GM12878 (cell line): ENCODE results near the gene ATP13A2. TPM values are rescaled to one million over a fixed set of nuclear protein-coding genes. Genes with fewer than 3 reads are reported as not detected.

Source experiments
- ATAC-seq: fragments of 200-7000 bp; cut with Tn5 transposase; 3 replicates; pipeline ENCODE4 v1.9.1; 2020; ENCODE audit warnings: mild to moderate bottlenecking, moderate library complexity
- Bru-seq: library from RNA; stranded (reverse); fragments of 400-500 nt; gene quantifications from one replicate; lab custom pipeline; 2021; lab: Mats Ljungman, UMichigan
- BruChase-seq, 2 experiments: library from RNA; stranded (reverse); fragments of 400-500 nt; gene quantifications; one replicate each; lab custom pipeline; 2021; lab: Mats Ljungman, UMichigan
- BruUV-seq: library from RNA; stranded (reverse); fragments of 400-500 nt; replicated peaks from 2 replicates; lab custom pipeline; 2021; lab: Mats Ljungman, UMichigan
- CTCF ChIA-PET: fragments of 300-600 bp; sonication (Branson Sonifier 250); formaldehyde crosslinking; extraction: SDS; loops from one replicate; lab custom pipeline; 2021; ENCODE audit warnings: inconsistent platforms; lab: Yijun Ruan, JAX
- POLR2A ChIA-PET: fragments of 350-600 bp; formaldehyde crosslinking; extraction: SDS; loops from one replicate; lab custom pipeline; 2021; ENCODE audit warnings: inconsistent platforms; lab: Charles Lee
- RAD21 ChIA-PET: fragments of 300-600 bp; sonication (Branson Sonifier 250); formaldehyde crosslinking; loops from one replicate; lab custom pipeline; 2023; ENCODE audit warnings: antibody characterized with exemption; ENCODE audit not compliant: unreplicated experiment; lab: Charles Lee
- SMC1A ChIA-PET: fragments of 300-600 bp; sonication (Branson Sonifier 250); formaldehyde crosslinking; loops from one replicate; lab custom pipeline; 2023; ENCODE audit not compliant: unreplicated experiment, uncharacterized antibody; lab: Charles Lee
- DNase-seq: peaks from one replicate; pipeline ENCODE4 v3.0.0-alpha.2; 2011; ENCODE audit warnings: low read depth, low spot score
- FAIRE-seq: peaks from 3 replicates; lab custom pipeline; 2011; peaks lifted over from hg19 to GRCh38; lab: Jason Lieb, UNC
- H2AFZ ChIP-seq: 2 replicates; pipeline ENCODE4 v1.6.0; 2011; ENCODE audit warnings: low read depth, low read length, control low read depth; ENCODE audit not compliant: control insufficient read depth
- H3K27ac ChIP-seq: 2 replicates; pipeline ENCODE4 v1.5.1; 2011; ENCODE audit warnings: control low read depth; ENCODE audit not compliant: control insufficient read depth, insufficient read depth
- H3K27me3 ChIP-seq, 2 experiments: replicated peaks in 1 of 2; 2 replicates each; pipeline versions ENCODE4 v1.6.0 to v1.6.1; 2011; ENCODE audit warnings: low read length in 1 of 2; ENCODE audit not compliant: control insufficient read depth in 2 of 2, insufficient read depth in 2 of 2
- H3K36me3 ChIP-seq, 2 experiments: 2 replicates each; pipeline ENCODE4 v1.5.1; 2011; ENCODE audit warnings: low read length in 1 of 2; ENCODE audit not compliant: control insufficient read depth in 2 of 2, insufficient read depth in 2 of 2
- H3K4me1 ChIP-seq: 2 replicates; pipeline ENCODE4 v1.6.1; 2011; ENCODE audit warnings: mild to moderate bottlenecking, low read length, moderate library complexity, mixed read lengths; ENCODE audit not compliant: control insufficient read depth, insufficient read depth
- H3K4me2 ChIP-seq: 2 replicates; pipeline ENCODE4 v1.6.0; 2011; ENCODE audit warnings: control low read depth; ENCODE audit not compliant: control insufficient read depth, insufficient read depth
- H3K4me3 ChIP-seq: fragments of 200-600 bp; sonication (generic); 2 replicates; pipeline ENCODE4 v1.5.1; 2016
- H3K79me2 ChIP-seq: 2 replicates; pipeline ENCODE4 v1.6.0; 2011; ENCODE audit warnings: low read length; ENCODE audit not compliant: control insufficient read depth, insufficient read depth
- H3K9ac ChIP-seq: 2 replicates; pipeline ENCODE4 v1.8.0; 2011; ENCODE audit warnings: low read length, control low read depth, mixed read lengths; ENCODE audit not compliant: control insufficient read depth, insufficient read depth
- H3K9me3 ChIP-seq: replicated peaks from 3 replicates; pipeline ENCODE4 v1.5.1; 2011; ENCODE audit warnings: mild to moderate bottlenecking, low read length; ENCODE audit not compliant: control insufficient read depth, insufficient read depth
- H4K20me1 ChIP-seq: 2 replicates; pipeline ENCODE4 v1.6.0; 2011; ENCODE audit not compliant: control insufficient read depth, insufficient read depth
- ATF2 ChIP-seq: IDR thresholded peaks from 2 replicates; pipeline ENCODE4 v1.6.1; 2012; ENCODE audit warnings: low read length, inconsistent platforms
- BRCA1 ChIP-seq: IDR thresholded peaks from 2 replicates; pipeline ENCODE4 v1.6.1; 2011; ENCODE audit warnings: low read depth, low read length, improper control_type of control experiment
- CBX5 ChIP-seq: sonication (generic); IDR thresholded peaks from 2 replicates; pipeline ENCODE4 v1.6.1; 2016; ENCODE audit warnings: low read depth, moderate library complexity, mild to moderate bottlenecking, inconsistent platforms
- CEBPB ChIP-seq, 2 experiments: fragments of 150-350 bp in 1 of 2; IDR thresholded peaks; 2 replicates each; pipeline ENCODE4 v1.6.1; 2012 to 2014; ENCODE audit warnings: low read depth in 2 of 2, low read length in 2 of 2, borderline replicate concordance in 1 of 2, inconsistent platforms in 1 of 2
- EED ChIP-seq: sonication (generic); IDR thresholded peaks from 2 replicates; pipeline ENCODE4 v1.6.1; 2016; ENCODE audit warnings: antibody characterized with exemption, low read depth
- EZH2 ChIP-seq: IDR thresholded peaks from 2 replicates; pipeline ENCODE4 v1.6.1; 2012; ENCODE audit warnings: low read depth, mild to moderate bottlenecking, control low read depth, inconsistent platforms, low read length, borderline replicate concordance; ENCODE audit not compliant: control insufficient read depth
- JUNB ChIP-seq: IDR thresholded peaks from 2 replicates; pipeline ENCODE4 v1.6.1; 2016; ENCODE audit warnings: antibody characterized with exemption, mild to moderate bottlenecking
- MAX ChIP-seq: IDR thresholded peaks from 2 replicates; pipeline ENCODE4 v1.6.1; 2012; ENCODE audit warnings: low read depth, low read length, improper control_type of control experiment
- MLLT1 ChIP-seq: fragments of 450-650 bp; IDR thresholded peaks from 2 replicates; pipeline ENCODE4 v1.6.1; 2016; ENCODE audit warnings: mild to moderate bottlenecking
- MYB ChIP-seq: fragments of 150-350 bp; IDR thresholded peaks from 2 replicates; pipeline ENCODE4 v1.6.1; 2014; ENCODE audit warnings: mild to moderate bottlenecking, low read depth, low read length, borderline replicate concordance
- NR2C2 ChIP-seq: IDR thresholded peaks from 2 replicates; pipeline ENCODE4 v1.6.1; 2011; ENCODE audit warnings: borderline replicate concordance, low read depth; ENCODE audit not compliant: control insufficient read depth, insufficient read length
- POLR2A ChIP-seq: IDR thresholded peaks from 2 replicates; pipeline ENCODE4 v1.6.1; 2011; ENCODE audit warnings: low read depth, mild to moderate bottlenecking, low read length
- SMAD5 ChIP-seq: IDR thresholded peaks from 2 replicates; pipeline ENCODE4 v1.6.1; 2016; ENCODE audit warnings: antibody characterized with exemption, low read depth
- SP1 ChIP-seq: IDR thresholded peaks from one replicate; pipeline ENCODE4 v1.6.1; 2011; ENCODE audit warnings: low read depth, low read length
- TAF1 ChIP-seq: IDR thresholded peaks from 2 replicates; pipeline ENCODE4 v1.6.1; 2011; ENCODE audit warnings: mild to moderate bottlenecking, low read depth, low read length, borderline replicate concordance
- TARDBP ChIP-seq: IDR thresholded peaks from 2 replicates; pipeline ENCODE4 v1.6.1; 2016; ENCODE audit warnings: borderline replicate concordance
- TCF7 ChIP-seq: IDR thresholded peaks from 2 replicates; pipeline ENCODE4 v1.6.1; 2014; ENCODE audit warnings: antibody characterized with exemption, borderline replicate concordance
- ZZZ3 ChIP-seq: IDR thresholded peaks from 2 replicates; pipeline ENCODE4 v1.6.1; 2011; ENCODE audit warnings: low read depth; ENCODE audit not compliant: control insufficient read depth, insufficient read length
- WGBS: methylation state at CpG from one replicate; pipeline ENCODE4 v1.1.6; 2016; ENCODE audit warnings: low lambda C conversion rate; ENCODE audit not compliant: insufficient replicate concordance, insufficient coverage; ENCODE audit errors: missing lambda C conversion rate; 5-methylcytosine and 5-hydroxymethylcytosine counted together
- in situ Hi-C: fragments of 300-500 bp; cut with MboI; formaldehyde crosslinking; loops from 9 replicates; pipeline ENCODE4 v1.14.3; 2018; ENCODE audit warnings: mixed read lengths
- intact Hi-C: fragments of 100-400 bp; cut with micrococcal nuclease; formaldehyde crosslinking; loops from one replicate; pipeline ENCODE4 v1.14.2; 2022; ENCODE audit not compliant: unreplicated experiment
- long read RNA-seq, 2 experiments: library from polyadenylated mRNA; unstranded; transcript quantifications; one replicate each; pipeline ENCODE4 v2.0.0, GENCODE V29; 2019 to 2020
- polyA minus RNA-seq, 3 experiments: library from RNA; depleted of rRNA, polyadenylated mRNA; stranded (reverse); fragments of >200 nt; gene quantifications; 2 replicates each; pipeline ENCODE4 v1.2.3, GENCODE V29; 2011
- polyA plus RNA-seq, 11 experiments: library from polyadenylated mRNA; depleted of rRNA in 4 of 11; unstranded in 6 of 11; stranded (reverse) in 5 of 11; fragments of >200 nt; fragmentation: Nextera tagmentation in 4 of 11; fragmentation: Illumina TruSeq in 1 of 11; extraction: Ambion mirVana in 4 of 11; extraction: Trizol in 1 of 11; gene quantifications; 1 replicate in 1 of 11; 2 replicates in 10 of 11; pipeline versions ENCODE4 v1.2.1 to v1.2.3, GENCODE V29; 2011 to 2016; ENCODE audit warnings: inconsistent platforms in 2 of 11, missing spikeins in 2 of 11, low read depth in 1 of 11
- total RNA-seq, 4 experiments: library from RNA; depleted of rRNA in 3 of 4; stranded (reverse); fragments of >200 nt in 3 of 4; fragmentation: Illumina TruSeq in 1 of 4; extraction: Trizol in 1 of 4; gene quantifications; 2 replicates each; pipeline versions ENCODE4 v1.2.1 to v1.2.3, GENCODE V29; 2013 to 2021

Gene ATP13A2
- total RNA-seq (2013; cell fraction: nucleolus; rRNA removed) = 43.4 and 49.5 TPM in 2 replicates
- total RNA-seq (2014; rRNA removed) = 14.1 and 20.3 TPM in 2 replicates
- total RNA-seq (2014; rRNA removed; fragmentation: Illumina TruSeq; extraction: Trizol) = 6.9 and 8.4 TPM in 2 replicates
- 23.9 and 30.5 TPM in 2 replicates for total RNA-seq (2021)
- polyA plus RNA-seq (2011; ENCODE audit: low read depth) = 5.8 TPM
- 3.1 and 6.0 TPM in 2 replicates for polyA plus RNA-seq (2011; rRNA removed)
- 13.5 and 14.9 TPM in 2 replicates for polyA plus RNA-seq (2011; cell fraction: cytosol; rRNA removed)
- 35.1 and 53.1 TPM in 2 replicates for polyA plus RNA-seq (2011; cell fraction: nucleus; rRNA removed)
- 12.8 and 15.0 TPM in 2 replicates for polyA plus RNA-seq (2012)
- polyA plus RNA-seq (2014; fragmentation: Illumina TruSeq; extraction: Trizol) = 1.6 and 7.6 TPM in 2 replicates
- under 1 TPM; 0.24 to 0.75 TPM for polyA plus RNA-seq (2014; fragmentation: Nextera tagmentation; extraction: Ambion mirVana)
- 21.4 and 23.3 TPM in 2 replicates for polyA plus RNA-seq (2014; rRNA removed)
- 10 to 100 TPM in 1 of 2 experiments, 1 to 10 TPM in 1; 4.2 to 19.3 TPM for polyA plus RNA-seq (2016; fragmentation: Nextera tagmentation; extraction: Ambion mirVana)
- polyA minus RNA-seq (2011; rRNA and poly(A)+ RNA removed) = 20.3 and 23.7 TPM in 2 replicates
- 11.9 and 15.8 TPM in 2 replicates for polyA minus RNA-seq (2011; cell fraction: cytosol; rRNA and poly(A)+ RNA removed)
- polyA minus RNA-seq (2011; cell fraction: nucleus; rRNA and poly(A)+ RNA removed) = 10.8 and 15.6 TPM in 2 replicates
- percentile 48 among the genes with signal in this experiment for Bru-seq, nascent RNA
- percentile 61 among the genes with signal in this experiment for BruChase-seq, experiment 1, labeled RNA remaining after a 6-hour chase
- BruChase-seq, experiment 2, labeled RNA remaining after a 2-hour chase = percentile 56 among the genes with signal in this experiment
- long read RNA-seq, experiment 1, partial matches to known transcripts = 0 of 1 reads
- long read RNA-seq, experiment 1, other reads (novel, unspliced or antisense) = 1 of 1 reads
- long read RNA-seq, experiment 2 = 0 reads

GRCh38 chr1:17011439-17012307 is at the start of gene ATP13A2:
Gene ATP13A2, minus strand, starts transcription at chr1:17011928. Its CDS starts 190 bp downstream, at chr1:17011738.
- no peak within 1 kb of the TSS for H3K27ac ChIP-seq
- no peaks in the 10 kb centered on the region for H3K36me3 ChIP-seq
- ChIA-PET CTCF (interaction anchor here (1.1 kb wide), 1 partner anchor 51 kb away, joined by 3 read pairs; no protein-coding TSS in a partner anchor), POLR2A (no interaction called here), SMC1A (no interaction called here), RAD21 (no interaction called here)
- intact Hi-C loops (no loop called here), in situ Hi-C loops (no loop called here)
- no peaks in the 10 kb centered on the region for H4K20me1 ChIP-seq
- peak within 1 kb of the TSS; percentile 78 for H2AFZ ChIP-seq
- H3K79me2 ChIP-seq = peaks cover 2% of the 10 kb centered on the region
- peak within 1 kb of the TSS; percentile 92 for H3K4me2 ChIP-seq
- no peak for DNase-seq
- ATAC-seq = peak; percentile 98
- H3K27me3 ChIP-seq = no peaks in the 10 kb centered on the region
- WGBS = 2% methylated on average over 61 of the region's 94 CpGs
- BruUV-seq = no TSS peak
- peak within 1 kb of the TSS; percentile 87 for H3K4me3 ChIP-seq
- H3K9ac ChIP-seq = peak within 1 kb of the TSS; percentile 40
- no peaks in the 10 kb centered on the region for H3K9me3 ChIP-seq
- FAIRE-seq = peak; percentile 93
- peaks cover 22% of the 10 kb centered on the region for H3K4me1 ChIP-seq
- no peak for TF ChIP-seq JUNB
- no peak for TF ChIP-seq MYB
- no peak for TF ChIP-seq CBX5
- no peak for TF ChIP-seq NR2C2
- TF ChIP-seq CEBPB (IDR thresholded peaks at IDR 0.05; ENCODE audit: borderline replicate concordance in 1 of 2, low read depth in 2 of 2, low read length in 2 of 2) = no peak
- 0 out of 2 replicates have a peak, but pooled peaks have one; percentile 22 for TF ChIP-seq MAX
- 0 out of 2 replicates have a peak, but pooled peaks have one; percentile 18 for TF ChIP-seq TARDBP
- no peak for TF ChIP-seq MLLT1
- no peak for TF ChIP-seq EED
- no peak for TF ChIP-seq SMAD5
- no peak for TF ChIP-seq TCF7
- TF ChIP-seq ZZZ3 = no peak
- TF ChIP-seq ATF2 = no peak
- TF ChIP-seq EZH2 = no peak
- TF ChIP-seq BRCA1 = no peak
- 0 out of 2 replicates have a peak, but pooled peaks have one; percentile 14 for TF ChIP-seq TAF1
- TF ChIP-seq POLR2A = peak; percentile 65
- no peak for TF ChIP-seq SP1
